Endothelial cell of umbilical vein (primary cell): Measurements from ENCODE around the gene OR3A3. TPM values are rescaled to one million over a fixed set of nuclear protein-coding genes. Genes with fewer than 3 reads are reported as not detected.

Experiments
- BruUV-seq: library from RNA; stranded (reverse); fragments of 400-500 nt; replicated peaks from 2 replicates; lab custom pipeline; 2021; lab: Mats Ljungman, UMichigan
- CTCF ChIA-PET: fragments of 300-600, 350-600 bp; sonication (Branson Sonifier 250); formaldehyde crosslinking; loops from one replicate; lab custom pipeline; 2021; ENCODE audit warnings: antibody characterized with exemption, inconsistent platforms; lab: Charles Lee
- POLR2A ChIA-PET: fragments of 300-600, 350-600 bp; sonication (Branson Sonifier 250); formaldehyde crosslinking; loops from one replicate; lab custom pipeline; 2021; ENCODE audit warnings: antibody characterized with exemption, inconsistent platforms; lab: Charles Lee
- DNase-seq: peaks from one replicate; pipeline ENCODE4 v3.0.0-alpha.2; 2011; ENCODE audit warnings: low read depth, low spot score
- FAIRE-seq: peaks from 2 replicates; lab custom pipeline; 2011; peaks lifted over from hg19 to GRCh38; lab: Jason Lieb, UNC
- H2AFZ ChIP-seq: 2 replicates; pipeline ENCODE4 v1.6.0; 2012; ENCODE audit warnings: low read depth, low read length, control low read depth, inconsistent platforms
- H3K27ac ChIP-seq: 2 replicates; pipeline ENCODE4 v1.5.1; 2011; ENCODE audit warnings: low read depth, mild to moderate bottlenecking, control low read depth, low read length, moderate library complexity; ENCODE audit not compliant: insufficient read depth
- H3K27me3 ChIP-seq, 2 experiments: 2 replicates each; pipeline versions ENCODE4 v1.6.0 to v1.6.1; 2011; ENCODE audit warnings: low read length in 2 of 2, mixed read lengths in 1 of 2; ENCODE audit not compliant: control insufficient read depth in 2 of 2, insufficient read depth in 2 of 2
- H3K36me3 ChIP-seq, 2 experiments: 2 replicates in 1 of 2; 3 replicates in 1 of 2; pipeline ENCODE4 v1.5.1; 2011; ENCODE audit warnings: low read length in 2 of 2, mild to moderate bottlenecking in 1 of 2, moderate library complexity in 1 of 2; ENCODE audit not compliant: control insufficient read depth in 2 of 2, insufficient read depth in 2 of 2; ENCODE audit errors: extremely low read depth in 1 of 2
- H3K4me1 ChIP-seq: 3 replicates; pipeline ENCODE4 v1.5.1; 2011; ENCODE audit warnings: mild to moderate bottlenecking, low read length; ENCODE audit not compliant: control insufficient read depth, insufficient read depth; ENCODE audit errors: extremely low read depth
- H3K4me2 ChIP-seq: 2 replicates; pipeline ENCODE4 v1.6.1; 2011; ENCODE audit warnings: low read length, control low read depth, mixed read lengths; ENCODE audit not compliant: insufficient read depth
- H3K4me3 ChIP-seq, 3 experiments: fragments of 200-600 bp in 1 of 3; sonication (generic), shearing (Covaris generic) in 1 of 3; replicated peaks in 1 of 3; 2 replicates each; pipeline ENCODE4 v1.5.1; 2011 to 2016; ENCODE audit warnings: control low read depth in 3 of 3, low read length in 3 of 3, mild to moderate bottlenecking in 2 of 3, inconsistent platforms in 1 of 3, low read depth in 1 of 3, moderate library complexity in 1 of 3; ENCODE audit not compliant: insufficient read depth in 1 of 3
- H3K79me2 ChIP-seq: 2 replicates; pipeline ENCODE4 v1.6.0; 2012; ENCODE audit warnings: low read length, inconsistent platforms; ENCODE audit not compliant: control insufficient read depth, insufficient read depth
- H3K9ac ChIP-seq: replicated peaks from 2 replicates; pipeline ENCODE3; 2011; ENCODE audit warnings: low read length, control low read depth; ENCODE audit not compliant: insufficient read depth; ENCODE audit errors: extremely low read depth
- H3K9me1 ChIP-seq: replicated peaks from 3 replicates; pipeline ENCODE4 v1.6.0; 2011; ENCODE audit warnings: mild to moderate bottlenecking, low read length; ENCODE audit not compliant: control insufficient read depth, insufficient read depth; ENCODE audit errors: extremely low read depth
- H3K9me3 ChIP-seq: replicated peaks from 2 replicates; pipeline ENCODE4 v1.5.1; 2012; ENCODE audit warnings: low read length, inconsistent platforms; ENCODE audit not compliant: control insufficient read depth, insufficient read depth
- H4K20me1 ChIP-seq: replicated peaks from 2 replicates; pipeline ENCODE3; 2011; ENCODE audit warnings: mild to moderate bottlenecking, low read length; ENCODE audit not compliant: control insufficient read depth, insufficient read depth; ENCODE audit errors: extremely low read depth
- EZH2 ChIP-seq: IDR thresholded peaks from 2 replicates; pipeline ENCODE4 v1.6.1; 2012; ENCODE audit warnings: borderline replicate concordance, low read depth, mild to moderate bottlenecking, moderate library complexity, low read length, inconsistent platforms; ENCODE audit not compliant: severe bottlenecking
- FOS ChIP-seq: IDR thresholded peaks from 2 replicates; pipeline ENCODE4 v1.6.1; 2011; ENCODE audit warnings: mild to moderate bottlenecking, low read length, moderate library complexity, borderline replicate concordance; ENCODE audit not compliant: insufficient read depth
- GATA2 ChIP-seq: IDR thresholded peaks from 2 replicates; pipeline ENCODE4 v1.7.0; 2011; ENCODE audit warnings: low read depth, mild to moderate bottlenecking, moderate library complexity, mixed read lengths, low read length; ENCODE audit not compliant: insufficient read length, insufficient read depth
- JUN ChIP-seq: IDR thresholded peaks from 2 replicates; pipeline ENCODE4 v1.6.1; 2011; ENCODE audit warnings: borderline replicate concordance, low read depth; ENCODE audit not compliant: insufficient read length, insufficient read depth
- MYC ChIP-seq: IDR thresholded peaks from one replicate; pipeline ENCODE4 v1.6.1; 2011; ENCODE audit warnings: mild to moderate bottlenecking, low read depth, low read length
- POLR2A ChIP-seq: IDR thresholded peaks from 2 replicates; pipeline ENCODE4 v1.6.1; 2012; ENCODE audit warnings: low read depth, mild to moderate bottlenecking, control low read depth, low read length
- POLR2AphosphoS5 ChIP-seq: IDR thresholded peaks from 2 replicates; pipeline ENCODE4 v1.6.1; 2012; ENCODE audit warnings: low read depth, mild to moderate bottlenecking, control low read depth, low read length, moderate library complexity; ENCODE audit not compliant: insufficient read depth
- dilution Hi-C: fragments of 300-500 bp; cut with MboI; formaldehyde crosslinking; loops from one replicate; pipeline ENCODE4 v1.15.0; 2019; ENCODE audit warnings: low sequenced_read_pairs; ENCODE audit not compliant: extremely low pct_ligation_motif_present
- intact Hi-C: fragments of 100-400 bp; cut with micrococcal nuclease; formaldehyde crosslinking; loops from one replicate; pipeline ENCODE4 v1.10.0; 2022
- polyA plus RNA-seq, 4 experiments: library from polyadenylated mRNA; depleted of rRNA in 3 of 4; stranded (reverse) in 3 of 4; unstranded in 1 of 4; fragments of >200 nt; gene quantifications; 2 replicates each; pipeline versions ENCODE4 v1.2.1 to v1.2.3, GENCODE V29; 2011 to 2012; ENCODE audit warnings: missing spikeins in 1 of 4
- total RNA-seq: library from RNA; stranded (reverse); gene quantifications from 2 replicates; pipeline ENCODE4 v1.2.3, GENCODE V29; 2021
- TF ChIP-seq, protein P1 (sequence below), 2 donors: IDR thresholded peaks; 1 replicate in 1 of 2; 2 replicates in 1 of 2; pipeline ENCODE4 v1.5.1; 2011; ENCODE audit warnings: low read length in 2 of 2, mild to moderate bottlenecking in 2 of 2, moderate library complexity in 2 of 2, control low read depth in 1 of 2, inconsistent platforms in 1 of 2, low read depth in 1 of 2; ENCODE audit not compliant: insufficient read depth in 1 of 2; ENCODE audit errors: extremely low read depth in 1 of 2
- TF ChIP-seq, protein P2 (sequence below): IDR thresholded peaks from 2 replicates; pipeline ENCODE4 v1.6.1; 2011; ENCODE audit not compliant: insufficient read depth, insufficient read length

OR3A3 gene
- total and polyA plus RNA-seq, 2 donors (not counting 3 experiments of a cell fraction or from before 2014, with no cell fraction given): not detected

DNA sequence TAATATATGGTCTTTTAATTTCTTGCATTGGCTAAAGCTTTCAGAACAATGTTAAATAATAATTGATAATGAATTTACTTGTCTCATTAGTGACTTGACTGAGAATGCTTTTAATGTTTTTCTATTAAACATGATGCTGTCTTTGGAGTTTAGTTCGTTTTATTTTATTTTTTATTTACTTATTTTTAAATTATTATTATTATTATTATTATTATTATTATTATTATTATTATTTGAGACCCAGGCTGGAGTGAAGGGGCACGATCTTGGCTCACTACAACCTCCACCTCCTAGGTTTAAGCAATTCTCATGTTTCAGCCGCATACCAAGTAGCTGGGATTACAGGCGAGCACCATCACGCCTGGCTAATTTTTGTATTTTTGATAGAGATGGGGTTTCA, 4.4 kb downstream of the OR3A3 start:
- dilution Hi-C loops: no loop called here
- no peak for FAIRE-seq
- intact Hi-C loops: no loop called here

More for the DNA sequence above, 4.4 kb downstream of the OR3A3 start:
- BruUV-seq: no TSS peak
- ChIA-PET POLR2A (no interaction called here), CTCF (no interaction called here)
- H3K9me3 ChIP-seq: no peaks in the 10 kb centered on the region
- no peaks in the 10 kb centered on the region for H3K79me2 ChIP-seq
- no peak overlapping the region for H3K4me3 ChIP-seq
- H3K4me1 ChIP-seq: no peaks in the 10 kb centered on the region
- no peaks in the 10 kb centered on the region for H3K36me3 ChIP-seq
- no peak overlapping the region for H3K4me2 ChIP-seq
- no peak for DNase-seq
- H3K9me1 ChIP-seq: no peaks in the 10 kb centered on the region
- H2AFZ ChIP-seq: no peak overlapping the region
- no peaks in the 10 kb centered on the region for H4K20me1 ChIP-seq
- TF ChIP-seq GATA2 (no peak), EZH2 (no peak), MYC (no peak), POLR2A (no peak), FOS (no peak), POLR2AphosphoS5 (no peak), JUN (no peak)
- TF ChIP-seq, protein P1, sequence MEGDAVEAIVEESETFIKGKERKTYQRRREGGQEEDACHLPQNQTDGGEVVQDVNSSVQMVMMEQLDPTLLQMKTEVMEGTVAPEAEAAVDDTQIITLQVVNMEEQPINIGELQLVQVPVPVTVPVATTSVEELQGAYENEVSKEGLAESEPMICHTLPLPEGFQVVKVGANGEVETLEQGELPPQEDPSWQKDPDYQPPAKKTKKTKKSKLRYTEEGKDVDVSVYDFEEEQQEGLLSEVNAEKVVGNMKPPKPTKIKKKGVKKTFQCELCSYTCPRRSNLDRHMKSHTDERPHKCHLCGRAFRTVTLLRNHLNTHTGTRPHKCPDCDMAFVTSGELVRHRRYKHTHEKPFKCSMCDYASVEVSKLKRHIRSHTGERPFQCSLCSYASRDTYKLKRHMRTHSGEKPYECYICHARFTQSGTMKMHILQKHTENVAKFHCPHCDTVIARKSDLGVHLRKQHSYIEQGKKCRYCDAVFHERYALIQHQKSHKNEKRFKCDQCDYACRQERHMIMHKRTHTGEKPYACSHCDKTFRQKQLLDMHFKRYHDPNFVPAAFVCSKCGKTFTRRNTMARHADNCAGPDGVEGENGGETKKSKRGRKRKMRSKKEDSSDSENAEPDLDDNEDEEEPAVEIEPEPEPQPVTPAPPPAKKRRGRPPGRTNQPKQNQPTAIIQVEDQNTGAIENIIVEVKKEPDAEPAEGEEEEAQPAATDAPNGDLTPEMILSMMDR (IDR thresholded peaks at IDR 0.05; ENCODE audit: extremely low read depth in 1 of 2, insufficient read depth in 1 of 2, low read depth in 1 of 2, low read length in 2 of 2): no peak
- TF ChIP-seq, protein P2, sequence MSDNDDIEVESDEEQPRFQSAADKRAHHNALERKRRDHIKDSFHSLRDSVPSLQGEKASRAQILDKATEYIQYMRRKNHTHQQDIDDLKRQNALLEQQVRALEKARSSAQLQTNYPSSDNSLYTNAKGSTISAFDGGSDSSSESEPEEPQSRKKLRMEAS: no peak
- no peak overlapping the region for H3K9ac ChIP-seq
- no peak overlapping the region for H3K27ac ChIP-seq
- H3K27me3 ChIP-seq: no peaks in the 10 kb centered on the region
